ENCODE data around the gene FBXL13.

The FBXL13 gene

GRCh38 chr7:102890971-102891692 is 183.5 kb downstream of the FBXL13 start:
- DNase-seq, result no peak

- no peak for DNase-seq
These were observed 184.2 kb downstream of the FBXL13 start for GRCh38 chr7:102890292-102890970.

DNA sequence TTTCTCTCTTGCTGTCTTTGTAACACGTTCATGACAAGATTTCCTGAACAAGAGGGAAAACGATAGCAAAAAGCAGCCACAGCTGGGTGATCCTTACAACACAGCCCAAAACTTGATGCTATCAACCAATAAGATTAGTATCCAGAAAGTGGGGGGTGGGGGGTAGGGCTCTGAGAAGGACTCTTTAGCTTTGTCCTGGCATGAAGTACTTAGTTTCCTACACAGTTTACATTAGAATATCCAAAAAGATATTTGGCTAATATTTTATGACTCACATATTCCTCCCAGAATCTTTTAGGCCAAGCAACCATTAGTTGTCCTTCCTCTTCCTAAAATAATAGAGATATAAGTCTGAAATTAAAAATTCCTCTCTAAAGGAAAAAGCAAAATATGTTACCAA is 184.7 kb downstream of the FBXL13 start:
- DNase-seq, result no peak

GRCh38 chr7:102888561-102889233 is 185.9 kb downstream of the FBXL13 start:
- no peak for DNase-seq

DNA sequence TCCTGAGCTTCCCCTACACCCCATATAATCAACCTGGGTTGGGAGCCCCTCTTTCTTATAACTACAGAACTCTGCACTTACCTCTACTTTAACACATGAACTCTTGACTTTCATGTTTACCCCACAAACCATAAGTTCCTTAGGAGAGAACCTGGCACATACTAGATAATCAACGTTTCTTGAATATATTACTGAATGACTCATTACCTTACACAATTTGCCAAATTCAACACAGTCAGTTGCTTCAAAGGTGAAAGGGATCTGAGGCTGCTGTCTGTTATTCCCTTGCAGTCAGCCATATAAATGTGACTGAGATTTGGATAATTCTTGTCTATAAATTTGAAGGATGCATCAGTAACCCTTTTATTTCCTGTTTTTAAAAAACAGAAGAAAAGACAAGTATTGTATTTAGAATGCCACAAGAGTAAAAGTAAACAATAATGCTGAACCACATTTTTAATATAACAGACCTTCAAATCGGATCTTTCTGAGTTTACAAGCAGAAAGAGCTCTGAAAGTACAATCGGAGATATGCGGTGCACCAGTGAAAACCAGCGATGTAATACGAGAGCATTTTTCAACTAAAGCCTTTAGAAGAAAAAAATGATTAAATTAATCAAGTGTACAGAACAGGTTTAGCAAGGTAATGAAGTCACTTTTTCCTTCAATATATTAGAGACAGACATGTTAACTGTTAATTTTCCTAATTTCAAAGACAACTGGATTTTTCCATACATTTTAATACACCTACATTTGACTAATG is 191.3 kb downstream of the FBXL13 start:
- no peak for DNase-seq

- DNase-seq, result no peak
These were observed 198.8 kb downstream of the FBXL13 start for GRCh38 chr7:102875700-102876295.

DNA sequence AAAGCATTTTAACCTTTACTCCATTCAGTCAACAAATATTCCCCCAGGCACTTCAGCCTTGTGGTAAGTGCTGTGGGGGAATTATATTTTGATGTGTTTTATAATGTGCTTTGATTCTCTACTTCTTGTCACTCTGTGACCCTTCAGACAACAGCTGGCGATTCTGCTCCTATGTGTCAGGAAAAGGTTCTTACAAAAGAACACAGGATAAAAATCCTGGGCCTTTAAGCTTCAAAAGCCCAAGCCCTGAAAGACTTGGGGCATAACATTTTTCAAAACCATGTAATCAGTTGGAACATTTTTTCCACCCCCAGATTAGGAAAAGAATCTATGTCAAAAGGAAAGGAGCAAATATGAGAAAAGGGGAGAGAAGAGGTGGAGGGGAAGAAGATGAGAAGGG is 199.6 kb downstream of the FBXL13 start:
- DNase-seq, result no peak

GRCh38 chr7:102874166-102874829 is 200.3 kb downstream of the FBXL13 start:
- no peak for DNase-seq

DNA sequence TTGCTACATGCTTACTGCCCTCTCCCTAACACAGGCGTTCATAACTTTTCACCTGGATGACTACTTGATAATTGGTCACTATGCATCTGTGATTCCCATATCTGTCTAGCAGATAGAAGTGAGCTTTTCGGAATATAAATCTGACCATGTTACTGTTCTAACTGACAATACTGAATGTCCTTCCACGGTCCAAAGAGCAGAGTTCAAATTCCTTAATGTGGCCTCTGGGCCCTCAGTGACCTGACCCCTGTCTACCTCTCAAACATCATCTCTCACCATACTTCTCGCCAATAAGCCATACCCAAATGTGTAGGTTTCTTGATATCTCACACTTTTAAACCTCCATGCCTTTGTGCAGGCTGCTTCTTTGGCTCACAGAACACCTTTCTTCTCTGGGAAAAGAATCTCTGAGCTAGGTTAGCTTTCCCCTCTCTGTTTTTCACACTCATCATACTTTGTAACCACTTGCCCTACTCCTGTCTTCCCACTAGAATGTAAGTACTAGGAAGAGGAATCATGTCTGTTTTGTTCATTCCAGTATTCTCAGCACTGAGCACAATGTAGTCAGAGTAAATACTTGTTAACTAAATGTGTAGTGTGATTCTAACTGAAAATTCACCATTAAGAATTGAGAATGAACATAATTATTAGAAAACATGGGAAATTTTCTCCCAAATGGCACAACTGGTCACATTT is 201.0 kb downstream of the FBXL13 start:
- no peak for DNase-seq

DNA sequence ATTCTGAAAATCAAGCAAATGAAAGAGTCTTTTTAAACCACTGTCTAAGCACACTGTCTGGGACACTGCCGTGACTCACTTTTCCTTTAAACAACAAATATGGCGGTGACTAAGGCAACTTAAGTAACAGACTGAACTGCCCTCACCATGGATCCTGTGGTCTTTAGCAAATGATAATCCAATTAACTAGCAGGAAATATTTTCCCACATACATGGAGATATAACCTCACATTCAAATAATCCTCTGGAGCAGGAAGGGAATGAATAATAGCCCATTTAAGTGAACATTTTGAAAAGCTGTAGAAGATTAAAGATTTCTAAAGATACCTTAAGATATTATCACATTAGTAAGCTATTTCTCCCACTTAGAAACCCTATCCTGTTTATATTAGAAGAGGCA is 202.1 kb downstream of the FBXL13 start:
- DNase-seq, result no peak

DNA sequence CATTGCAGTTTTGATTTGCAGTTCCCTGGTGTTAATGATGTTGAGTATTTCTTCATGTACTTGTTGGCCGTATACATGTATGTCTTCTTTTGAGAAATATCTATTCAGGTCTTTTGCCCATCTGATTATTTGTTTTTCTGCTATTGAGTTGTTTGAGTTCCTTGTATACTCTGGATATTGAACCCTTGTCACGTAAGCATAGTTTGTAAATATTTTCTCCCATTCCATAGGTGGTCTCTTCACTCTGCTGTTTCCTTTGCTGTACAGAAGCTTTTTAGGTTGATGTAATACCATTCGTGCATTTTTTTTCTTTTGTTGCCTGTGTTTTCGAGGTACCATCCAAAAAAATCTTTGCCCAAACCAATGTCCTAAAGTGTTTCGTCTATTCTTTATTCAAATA is 205.4 kb downstream of the FBXL13 start:
- DNase-seq, result no peak

GRCh38 chr7:102866535-102867215 is 207.9 kb downstream of the FBXL13 start:
- no peak for DNase-seq

GRCh38 chr7:102864958-102865357 is 209.6 kb downstream of the FBXL13 start:
- DNase-seq, result no peak

DNA sequence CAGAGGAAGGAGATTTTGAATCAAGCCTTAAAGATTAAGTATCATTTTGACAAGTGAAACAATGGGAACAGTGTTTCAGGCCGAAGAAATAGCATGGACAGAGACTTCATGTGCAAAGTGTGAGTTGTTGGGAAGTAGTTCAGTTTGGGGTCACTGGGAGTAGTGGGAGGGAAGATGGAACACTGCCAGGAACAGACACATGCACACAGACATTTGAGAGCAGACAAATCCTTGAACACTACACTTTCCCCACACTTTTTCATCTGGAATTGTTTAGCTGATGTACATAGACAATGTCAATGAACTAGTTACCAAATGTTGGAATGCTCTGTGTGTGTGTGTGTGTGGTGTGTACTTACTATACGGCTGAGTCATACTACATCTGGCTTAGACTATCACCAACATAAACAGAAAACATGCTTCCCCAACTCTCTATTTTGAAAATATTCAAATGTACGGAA is 214.2 kb downstream of the FBXL13 start:
- no peak for DNase-seq

DNA sequence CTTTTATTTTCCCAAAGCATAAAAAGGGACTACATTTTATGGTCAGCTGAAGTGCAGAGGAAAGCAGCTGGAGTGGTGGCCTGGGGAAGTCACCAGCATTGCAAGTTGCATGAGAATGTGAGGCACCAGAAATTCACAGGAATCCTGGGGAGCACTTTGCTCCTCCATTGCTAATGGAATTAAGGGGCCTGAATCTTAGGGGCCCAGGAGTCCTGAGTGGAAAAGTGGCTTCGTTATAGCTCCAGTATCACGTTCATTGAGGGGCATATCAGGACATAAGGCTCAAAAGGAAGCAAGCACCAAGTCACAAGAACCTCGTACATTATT is 214.8 kb downstream of the FBXL13 start:
- no peak for DNase-seq

GRCh38 chr7:102859084-102859798 is 215.4 kb downstream of the FBXL13 start:
- DNase-seq, result no peak

GRCh38 chr7:102856036-102856435 is 218.6 kb downstream of the FBXL13 start:
- no peak for DNase-seq

GRCh38 chr7:102849538-102849937 is 225.1 kb downstream of the FBXL13 start:
- no peak for DNase-seq

GRCh38 chr7:102849079-102849478 is 225.5 kb downstream of the FBXL13 start:
- DNase-seq, result no peak

DNA sequence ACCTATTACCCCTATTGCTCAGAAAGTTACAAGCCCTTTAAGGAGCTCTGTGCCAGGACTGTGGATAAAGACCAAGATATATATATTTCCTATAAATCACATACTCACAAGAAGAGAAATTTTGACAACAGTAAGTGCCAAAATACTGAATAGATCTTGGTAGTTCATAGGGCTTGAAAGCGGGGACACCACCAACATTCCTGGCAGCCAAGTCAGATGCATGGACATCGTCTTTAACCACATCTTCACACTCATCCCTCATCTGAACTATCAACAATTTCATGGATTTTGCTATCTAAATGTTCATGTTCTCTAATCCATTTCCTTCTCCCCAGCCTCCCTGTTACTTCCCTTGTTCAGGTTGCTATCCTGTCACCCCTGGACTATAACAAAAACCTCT is 229.2 kb downstream of the FBXL13 start:
- DNase-seq, result no peak
